Measurements from ENCODE around the gene TMED6. TPM values are rescaled to one million over a fixed set of nuclear protein-coding genes. Genes with fewer than 3 reads are reported as not detected.

Gene TMED6
- total RNA-seq, 1 experiment from 2014 or later: 0.59 TPM

GRCh38 chr16:69382421-69382820 lies 30.8 kb upstream of the TMED6 start:
- peaks cover 48% of the 10 kb centered on the region for H3K79me2 ChIP-seq (ENCODE audit: low read depth)
- H3K27ac ChIP-seq: no peak overlapping the region
- TF ChIP-seq EZH2 (IDR thresholded peaks at IDR 0.05; ENCODE audit: low read depth): no peak
- peaks cover 38% of the 10 kb centered on the region for H3K36me3 ChIP-seq (ENCODE audit: low read depth)
- no peaks in the 10 kb centered on the region for H3K9me2 ChIP-seq (ENCODE audit: insufficient read depth)
- intact Hi-C loops (cut with micrococcal nuclease; ENCODE audit: unreplicated experiment): no loop called here
- H2AFZ ChIP-seq: no peak overlapping the region
- ChIA-PET POLR2A (ENCODE audit: unreplicated experiment) (no interaction called here), CTCF (no interaction called here)
- no peaks in the 10 kb centered on the region for H3K27me3 ChIP-seq (ENCODE audit: insufficient read depth, low read depth)
- no peak overlapping the region for H3K4me2 ChIP-seq
- H3K4me3 ChIP-seq: no peak overlapping the region
- no peaks in the 10 kb centered on the region for H3K9me3 ChIP-seq (ENCODE audit: insufficient read depth, low read depth)
- no peak for DNase-seq
- no peaks in the 10 kb centered on the region; the same call in none of the 2 replicates for H4K20me1 ChIP-seq (ENCODE audit: insufficient read depth)
- peaks cover 13% of the 10 kb centered on the region; the same call in 1 of the 2 replicates for H3F3A ChIP-seq (ENCODE audit: insufficient read depth, low read depth)
- peaks cover 14% of the 10 kb centered on the region for H3K4me1 ChIP-seq (replicated peaks; ENCODE audit: insufficient read depth)
- BruUV-seq (replicated peaks): no TSS peak

- POLR2A ChIA-PET (ENCODE audit: unreplicated experiment): interaction anchor here (0.8 kb wide), 1 partner anchor 30 kb away, joined by 9 read pairs; no protein-coding TSS in a partner anchor
- Histone ChIP-seq H3K36me3 (ENCODE audit: low read depth) (peaks cover 38% of the 10 kb centered on the region), H3K4me2 (no peak overlapping the region), H2AFZ (no peak overlapping the region), H3F3A (ENCODE audit: insufficient read depth, low read depth) (peaks cover 14% of the 10 kb centered on the region; the same call in 1 of the 2 replicates), H3K27ac (no peak overlapping the region), H3K79me2 (ENCODE audit: low read depth) (peaks cover 43% of the 10 kb centered on the region), H3K9me2 (ENCODE audit: insufficient read depth) (no peaks in the 10 kb centered on the region), H3K4me3 (no peak overlapping the region), H4K20me1 (ENCODE audit: insufficient read depth) (no peaks in the 10 kb centered on the region; the same call in none of the 2 replicates), H3K27me3 (ENCODE audit: insufficient read depth, low read depth) (no peaks in the 10 kb centered on the region), H3K9me3 (ENCODE audit: insufficient read depth, low read depth) (no peaks in the 10 kb centered on the region), H3K4me1 (replicated peaks; ENCODE audit: insufficient read depth) (peaks cover 14% of the 10 kb centered on the region)
- intact Hi-C loops (cut with micrococcal nuclease; ENCODE audit: unreplicated experiment): no loop called here
- CTCF ChIA-PET: interaction anchor here (0.6 kb wide), 1 partner anchor 129 kb away, joined by 4 read pairs; no protein-coding TSS in a partner anchor
- DNase-seq: no peak
- TF ChIP-seq EZH2 (IDR thresholded peaks at IDR 0.05; ENCODE audit: low read depth): no peak
- BruUV-seq (replicated peaks): no TSS peak
Measured at GRCh38 chr16:69381231-69381630, 29.6 kb upstream of the TMED6 start.

- intact Hi-C loops (cut with micrococcal nuclease; ENCODE audit: unreplicated experiment): no loop called here
- TF ChIP-seq CTCF (conservative IDR thresholded peaks at IDR 0.05) (no peak), EZH2 (IDR thresholded peaks at IDR 0.05; ENCODE audit: low read depth) (no peak)
- H3K79me2 ChIP-seq (ENCODE audit: low read depth): peaks cover 22% of the 10 kb centered on the region
- H2AFZ ChIP-seq: no peak overlapping the region
- H3K36me3 ChIP-seq (ENCODE audit: low read depth): peaks cover 34% of the 10 kb centered on the region
- H3K9me2 ChIP-seq (ENCODE audit: insufficient read depth): no peaks in the 10 kb centered on the region
- H3K4me2 ChIP-seq: no peak overlapping the region
- H3K27ac ChIP-seq: no peak overlapping the region
- H4K20me1 ChIP-seq (ENCODE audit: insufficient read depth): peaks cover 1% of the 10 kb centered on the region; the same call in 1 of the 2 replicates
- no TSS peak for BruUV-seq (replicated peaks)
- no peak overlapping the region for H3K4me3 ChIP-seq
- H3F3A ChIP-seq (ENCODE audit: insufficient read depth, low read depth): peaks cover 14% of the 10 kb centered on the region; the same call in 1 of the 2 replicates
- POLR2A ChIA-PET (ENCODE audit: unreplicated experiment): interaction anchor here (0.6 kb wide), 1 partner anchor 308 kb away, joined by 5 read pairs; no protein-coding TSS in a partner anchor
- H3K9me3 ChIP-seq (ENCODE audit: insufficient read depth, low read depth): no peaks in the 10 kb centered on the region
- H3K4me1 ChIP-seq (replicated peaks; ENCODE audit: insufficient read depth): peaks cover 2% of the 10 kb centered on the region; the same call in 1 of the 2 replicates
- CTCF ChIA-PET: no interaction called here
- H3K27me3 ChIP-seq (ENCODE audit: insufficient read depth, low read depth): no peaks in the 10 kb centered on the region
- DNase-seq: no peak
Measured at GRCh38 chr16:69378760-69379159, 27.2 kb upstream of the TMED6 start.

GRCh38 chr16:69378036-69378435 lies 26.4 kb upstream of the TMED6 start:
- H3K9me3 ChIP-seq (ENCODE audit: insufficient read depth, low read depth): no peaks in the 10 kb centered on the region
- POLR2A ChIA-PET (ENCODE audit: unreplicated experiment): interaction anchor here (0.6 kb wide), 1 partner anchor 308 kb away, joined by 5 read pairs; no protein-coding TSS in a partner anchor

More at GRCh38 chr16:69378036-69378435, 26.4 kb upstream of the TMED6 start:
- no peaks in the 10 kb centered on the region for H3K4me1 ChIP-seq (replicated peaks; ENCODE audit: insufficient read depth)
- H3K9me2 ChIP-seq (ENCODE audit: insufficient read depth): no peaks in the 10 kb centered on the region
- H3K4me3 ChIP-seq: no peak overlapping the region
- no peak overlapping the region for H2AFZ ChIP-seq
- H3K4me2 ChIP-seq: no peak overlapping the region
- no TSS peak for BruUV-seq (replicated peaks)
- peaks cover 26% of the 10 kb centered on the region for H3K36me3 ChIP-seq (ENCODE audit: low read depth)
- DNase-seq: no peak
- peaks cover 4% of the 10 kb centered on the region; the same call in 1 of the 2 replicates for H4K20me1 ChIP-seq (ENCODE audit: insufficient read depth)
- H3K79me2 ChIP-seq (ENCODE audit: low read depth): peaks cover 15% of the 10 kb centered on the region
- CTCF ChIA-PET: no interaction called here
- H3K27ac ChIP-seq: no peak overlapping the region
- intact Hi-C loops (cut with micrococcal nuclease; ENCODE audit: unreplicated experiment): no loop called here
- no peaks in the 10 kb centered on the region for H3K27me3 ChIP-seq (ENCODE audit: insufficient read depth, low read depth)
- no peak for TF ChIP-seq CTCF (conservative IDR thresholded peaks at IDR 0.05)
- no peak for TF ChIP-seq EZH2 (IDR thresholded peaks at IDR 0.05; ENCODE audit: low read depth)
- H3F3A ChIP-seq (ENCODE audit: insufficient read depth, low read depth): peaks cover 14% of the 10 kb centered on the region; the same call in 1 of the 2 replicates

Measured in PC-9 (cell line).